A673 (cell line): ENCODE results near the gene SSUH2.

Source experiments
- CTCF ChIP-seq: fragments of 300-800, 200-600 bp; sonication (generic); conservative IDR thresholded peaks from 2 replicates; pipeline ENCODE4 v1.5.1; 2017; ENCODE audit warnings: low read depth, mild to moderate bottlenecking, antibody characterized with exemption, low read length, moderate library complexity, mixed read lengths
- EZH2 ChIP-seq: fragments of 200-600 bp; sonication (generic); IDR thresholded peaks from 2 replicates; pipeline ENCODE4 v1.6.1; 2017; ENCODE audit warnings: borderline replicate concordance, low read depth, mild to moderate bottlenecking, mixed read lengths, antibody characterized with exemption, low read length; ENCODE audit not compliant: poor library complexity, severe bottlenecking

- TF ChIP-seq CTCF, result no peak
- no peak for TF ChIP-seq EZH2
Observed at GRCh38 chr3:8625991-8626390, 18.6 kb downstream of the SSUH2 start.
